GM18520 (cell line): ENCODE results near the gene TGM2.
"Not testable (repeated sequence)": the region's sequence is repeated elsewhere in the genome, so short reads cannot be mapped to it uniquely, and the experiment has no call there.

Experiments used
- ATAC-seq: cut with Tn5 transposase; IDR thresholded peaks from one replicate; pipeline ENCODE4 v1.9.1; 2021; ENCODE audit not compliant: unreplicated experiment

Gene TGM2

DNA sequence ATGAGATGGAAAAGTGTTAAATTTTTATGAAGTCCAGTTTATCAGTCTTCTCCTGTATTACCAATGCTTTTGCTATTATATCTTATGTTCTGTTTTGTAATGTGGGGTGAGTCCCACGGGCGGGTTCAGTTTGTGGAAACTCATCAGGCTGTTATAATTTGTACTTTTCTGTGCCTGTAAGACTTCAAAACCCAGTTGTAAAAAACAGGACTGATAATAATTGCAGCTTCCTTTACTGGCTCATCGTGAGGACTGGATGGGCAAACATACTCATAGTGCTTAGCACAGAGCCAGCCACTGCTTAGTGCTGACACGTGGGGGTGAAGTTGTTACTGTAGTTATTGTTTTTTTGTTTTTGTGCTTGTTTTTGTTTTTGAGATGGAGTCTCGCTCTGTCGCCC, 45.6 kb downstream of the TGM2 start:
- ATAC-seq = no peak

DNA sequence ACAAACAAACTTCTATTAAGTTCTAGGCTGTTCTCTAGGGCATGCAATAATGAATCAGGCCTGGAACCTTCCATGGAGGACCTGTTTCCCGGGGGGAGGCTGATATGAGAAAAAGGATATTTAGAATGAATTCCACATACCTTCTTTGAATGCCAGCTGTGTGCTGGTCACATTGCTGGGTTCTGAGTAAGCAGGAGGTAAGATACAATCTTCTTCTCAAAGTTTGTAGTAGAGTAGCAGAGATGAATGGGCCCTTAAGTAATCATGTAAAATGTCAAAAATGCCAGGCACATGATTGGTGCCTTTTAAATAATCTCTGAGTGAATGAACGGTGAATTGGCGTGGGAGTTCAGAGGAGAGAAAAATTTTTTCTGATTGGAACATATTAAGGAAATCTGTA, 47.4 kb downstream of the TGM2 start:
- ATAC-seq = no peak

DNA sequence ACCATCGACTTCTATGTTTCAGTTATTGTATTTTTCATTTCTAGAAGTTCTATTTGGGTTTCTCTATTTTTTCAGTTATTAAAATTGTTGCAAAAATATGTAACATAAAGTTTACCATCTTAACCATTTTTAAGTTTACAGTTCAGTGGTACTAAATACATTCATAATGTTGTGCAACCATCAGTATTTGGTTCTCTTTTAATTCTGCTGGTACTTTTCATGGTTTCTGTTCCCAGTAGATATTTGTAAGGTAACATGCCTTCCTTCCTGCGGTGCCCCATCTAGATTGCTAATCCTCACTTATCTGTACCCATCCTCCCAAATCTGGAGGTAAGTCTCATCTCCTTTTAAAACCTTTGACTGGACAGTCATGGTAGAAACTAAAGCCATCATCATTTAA, 47.9 kb downstream of the TGM2 start:
- no peak for ATAC-seq

DNA sequence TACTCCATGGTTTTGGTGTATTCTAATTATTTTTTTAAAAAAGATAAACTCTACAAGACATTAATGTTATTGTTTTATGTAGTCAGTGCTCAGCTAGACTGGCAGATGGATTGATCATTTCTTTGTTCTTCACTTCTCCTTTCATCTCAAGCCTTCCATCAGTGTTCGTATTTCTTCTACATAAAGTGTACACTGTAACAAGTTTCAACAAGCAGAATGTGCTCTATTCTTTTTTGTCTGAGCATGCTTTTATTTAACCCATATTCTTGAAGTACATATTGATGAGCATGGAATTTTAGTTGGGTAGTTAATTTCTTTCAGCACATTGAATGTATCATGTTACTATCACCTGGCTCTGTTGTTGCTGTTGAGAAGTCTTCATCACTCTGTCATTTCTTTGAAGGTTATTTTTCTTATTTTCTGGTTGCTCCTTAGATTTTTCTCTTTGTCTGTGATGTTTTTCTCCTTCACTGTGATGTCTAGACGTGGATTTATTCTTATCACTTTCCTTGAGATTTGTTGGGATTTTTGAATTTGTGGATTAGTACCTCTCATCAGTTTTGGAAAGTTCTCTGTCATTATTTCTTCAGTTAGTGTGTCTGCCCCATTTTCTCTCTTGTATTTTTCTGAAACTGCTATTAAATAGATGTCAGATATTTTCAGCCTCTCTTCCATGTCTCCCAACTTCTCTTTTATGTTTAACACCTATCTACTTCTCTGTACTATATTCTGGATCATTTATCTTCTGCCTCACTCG, 48.5 kb downstream of the TGM2 start:
- ATAC-seq = no peak

DNA sequence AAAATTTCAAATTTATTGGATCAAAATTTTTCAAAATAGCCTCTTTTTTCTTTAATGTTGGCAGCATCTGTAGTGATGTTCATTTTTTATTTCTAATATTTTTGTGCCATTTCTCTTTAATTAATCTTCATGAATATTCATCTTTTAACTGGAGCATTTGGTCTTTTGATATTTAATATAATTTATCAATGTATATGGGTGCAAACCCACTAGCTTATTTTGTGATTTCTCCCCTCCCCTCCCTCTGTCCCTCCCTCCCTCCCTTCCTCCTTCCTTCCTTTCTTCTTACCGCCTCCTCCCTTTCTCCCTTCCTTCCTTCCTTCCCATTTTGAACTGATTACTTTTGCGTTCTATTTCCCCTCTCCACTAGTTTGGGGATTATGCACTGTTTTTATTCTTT, 49.2 kb downstream of the TGM2 start:
- no peak for ATAC-seq

DNA sequence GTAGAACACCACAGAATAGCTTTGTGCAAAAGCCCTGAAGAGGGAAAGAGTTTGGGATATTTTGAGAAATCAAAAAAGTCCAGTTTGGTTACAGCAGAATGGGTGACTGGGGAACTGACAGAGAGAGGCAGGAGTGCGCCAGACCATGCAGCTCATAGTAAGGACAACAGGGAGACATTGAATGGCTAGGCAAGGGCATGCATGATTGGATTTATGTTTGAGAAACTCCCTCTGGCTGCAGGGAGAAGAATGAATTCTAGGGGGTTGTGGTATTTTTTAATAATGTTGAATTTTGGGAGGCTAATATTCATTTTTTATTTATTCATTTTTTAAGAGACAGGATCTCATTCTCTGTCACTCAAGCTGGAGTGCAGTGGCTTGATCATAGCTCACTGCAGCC, 49.9 kb downstream of the TGM2 start:
- ATAC-seq = no peak

DNA sequence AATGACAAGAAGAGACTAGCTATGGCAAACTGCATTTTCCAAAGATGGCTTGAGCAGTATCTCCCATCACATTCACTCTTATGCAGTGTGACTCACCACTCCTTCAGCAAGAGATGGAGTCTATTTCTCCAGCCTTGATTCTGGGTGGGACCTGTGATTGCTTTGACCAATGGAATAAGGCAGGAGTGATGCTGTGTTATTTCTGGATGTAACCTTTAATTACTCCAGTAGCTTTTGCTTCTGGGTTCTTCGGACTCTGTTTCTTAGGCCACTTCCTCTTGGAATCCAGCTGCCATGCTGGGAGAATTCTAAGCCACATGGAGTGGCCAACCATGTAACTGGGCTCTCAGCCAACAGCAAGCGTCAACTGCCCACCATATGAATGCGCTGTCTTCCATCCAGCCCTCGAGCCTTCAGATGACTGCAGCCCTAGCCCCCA, 50.7 kb downstream of the TGM2 start:
- ATAC-seq = no peak

DNA sequence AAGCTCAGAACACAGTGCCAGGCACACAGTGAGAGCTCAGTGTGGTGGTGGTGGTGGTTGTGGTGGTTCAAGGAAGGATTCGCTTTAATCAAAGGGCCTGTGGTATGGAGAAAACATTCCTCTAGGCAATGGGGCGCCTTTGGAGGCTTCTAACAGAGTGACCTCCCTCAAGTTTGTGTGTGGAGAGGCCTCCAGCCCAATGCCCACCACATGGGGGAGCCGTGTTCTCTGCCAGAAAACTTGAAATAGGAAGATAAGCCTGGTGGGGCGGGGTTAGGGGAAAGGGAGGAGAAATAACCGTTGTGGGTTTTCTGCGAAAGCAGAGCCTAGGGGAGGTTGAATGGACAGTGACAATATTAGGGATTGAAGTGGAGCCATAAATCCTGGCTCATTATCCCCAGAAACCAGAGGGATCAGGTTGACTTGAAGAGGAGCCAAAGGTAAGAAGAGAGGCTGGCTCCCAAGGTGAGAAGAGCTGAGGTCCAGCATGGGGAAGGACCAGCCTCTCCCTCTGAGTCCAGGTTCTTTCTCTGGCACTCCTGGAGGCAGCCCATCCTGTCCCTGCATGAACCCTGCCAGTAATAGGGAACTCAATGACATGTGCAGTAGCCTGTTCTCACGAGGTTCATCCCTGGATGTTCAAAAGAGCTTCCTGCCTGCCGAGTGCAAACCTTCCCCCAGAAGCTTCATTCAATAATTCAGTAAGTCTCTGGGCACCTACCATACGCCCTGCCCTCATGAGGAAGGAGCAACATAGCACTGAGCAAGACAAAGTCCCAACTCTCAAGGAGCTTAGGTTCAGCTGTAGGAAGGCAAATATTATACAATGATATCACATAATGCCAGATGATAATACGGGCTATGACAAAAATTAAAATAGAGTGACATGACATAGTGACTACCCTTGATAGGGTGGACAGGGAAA, 51.4 kb downstream of the TGM2 start:
- ATAC-seq = no peak

DNA sequence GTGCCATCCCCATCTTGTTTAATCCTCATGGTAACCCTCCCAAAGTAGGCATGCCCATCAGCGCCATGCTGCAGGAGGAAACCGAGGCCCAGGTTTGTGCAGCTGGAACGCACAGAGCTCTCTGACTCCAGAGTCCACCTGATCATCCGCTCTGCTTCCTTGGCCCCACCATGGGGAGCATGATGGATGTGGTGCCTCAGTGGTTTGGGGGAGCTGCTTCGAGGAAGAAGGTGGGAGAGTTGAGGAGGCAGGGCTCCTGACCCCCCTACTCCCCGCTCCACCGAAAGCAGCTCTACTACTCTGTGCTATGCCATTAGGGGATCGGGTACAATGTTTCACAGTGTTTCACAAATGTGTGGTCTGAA, 52.2 kb downstream of the TGM2 start:
- ATAC-seq = no peak

DNA sequence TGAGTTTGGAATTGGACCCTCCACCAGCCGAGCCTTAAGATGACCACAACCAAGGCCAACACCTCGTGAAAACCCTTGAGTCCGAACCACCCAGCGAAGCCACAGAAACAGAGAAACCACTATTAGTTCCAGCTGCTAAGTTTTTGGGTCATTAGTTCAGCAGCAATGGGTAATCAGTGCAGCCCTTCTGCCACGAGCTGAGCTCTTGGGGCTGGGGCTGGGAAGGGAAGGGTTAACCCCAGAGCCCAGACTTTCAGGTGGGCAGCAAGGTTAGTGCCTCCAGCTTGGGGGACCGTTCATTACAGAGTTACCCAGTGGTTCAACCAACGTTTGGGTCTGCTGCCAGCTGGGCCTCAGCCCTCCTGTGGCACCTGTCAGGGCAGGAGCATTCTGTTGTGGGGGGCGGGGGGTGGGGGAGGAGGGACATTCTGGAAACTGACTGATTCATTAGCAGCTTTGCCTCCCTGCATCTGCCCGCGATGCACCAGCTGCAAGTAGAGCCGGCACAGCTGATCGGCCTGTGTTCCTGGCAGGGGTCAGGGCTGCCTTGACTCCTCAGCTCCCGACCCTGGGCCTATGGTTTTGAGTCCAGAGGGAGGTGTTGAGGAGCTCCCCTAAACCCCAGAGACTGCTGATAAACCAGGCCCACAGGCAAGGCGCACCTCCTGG, 52.7 kb downstream of the TGM2 start:
- ATAC-seq = no peak

DNA sequence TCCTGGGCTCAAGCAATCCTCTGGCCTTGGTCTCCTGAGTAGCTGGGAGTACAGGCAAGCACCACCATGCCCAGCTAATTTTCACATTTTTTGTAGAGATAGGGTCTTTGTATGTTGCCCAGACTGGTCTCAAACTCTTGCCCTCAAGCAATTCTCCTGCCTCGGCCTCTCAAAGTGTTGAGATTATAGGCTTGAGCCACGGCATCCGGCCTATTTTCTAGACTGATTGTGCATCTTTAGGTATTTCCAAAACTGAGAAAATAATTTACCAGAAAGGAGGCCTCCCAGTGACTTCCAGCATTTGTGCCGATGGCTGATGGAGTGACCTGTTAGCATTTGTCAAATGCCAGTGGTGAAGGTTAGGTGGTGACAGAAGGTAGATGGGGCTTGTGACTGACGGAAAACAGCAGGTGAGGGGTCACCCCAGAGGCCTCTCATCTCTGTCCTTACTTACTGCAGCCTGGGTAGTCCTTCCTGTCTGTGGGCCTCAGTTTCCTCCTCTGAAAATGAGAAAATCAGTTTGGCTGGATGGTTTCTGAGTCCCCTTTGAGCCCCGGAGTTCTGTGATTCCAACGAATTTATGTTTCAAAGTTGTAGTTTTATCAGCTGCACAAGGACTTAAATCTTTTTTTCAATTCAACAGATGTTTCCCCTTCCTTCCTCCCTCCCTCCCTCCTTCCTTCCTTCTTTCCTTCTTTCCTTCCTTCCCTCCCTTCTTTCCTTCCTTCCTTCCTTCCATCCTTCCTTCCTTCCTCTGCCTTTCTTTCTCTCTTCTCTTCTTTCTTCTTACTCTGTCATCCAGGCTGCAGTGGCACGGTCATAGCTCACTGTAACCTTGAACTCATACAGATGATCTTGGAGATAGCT, 53.5 kb downstream of the TGM2 start:
- no peak for ATAC-seq

DNA sequence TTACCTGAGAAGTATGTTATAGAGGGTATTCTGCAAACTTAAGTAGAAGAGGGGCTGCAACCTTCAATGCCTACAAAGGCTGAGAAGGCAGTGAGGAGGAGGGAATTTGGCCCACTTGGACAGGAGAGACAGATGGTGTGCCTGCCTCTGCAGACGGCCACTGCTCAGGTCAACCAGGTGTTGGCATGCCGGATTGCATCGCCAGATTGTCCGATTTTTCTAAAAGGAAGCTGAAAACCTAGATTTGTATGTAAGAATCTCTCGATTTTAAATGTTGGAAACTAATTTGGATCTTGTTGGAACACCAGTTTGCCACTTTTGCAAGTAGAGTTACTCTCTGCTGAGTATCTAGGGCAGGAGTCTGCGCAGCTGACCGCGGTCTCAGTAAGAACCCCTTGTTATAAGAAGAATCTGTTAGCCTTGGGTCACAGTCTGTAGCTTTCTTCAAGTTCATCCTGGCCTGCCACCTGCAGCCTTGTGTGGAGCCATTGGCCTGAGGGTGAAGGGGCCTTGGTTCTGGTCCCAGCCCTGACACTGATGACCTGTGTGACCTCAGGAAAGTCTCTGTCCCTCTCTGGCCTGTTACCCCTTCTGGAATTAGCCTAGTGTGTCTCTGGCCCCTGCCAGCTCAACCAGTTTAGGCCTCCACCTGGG, 54.4 kb downstream of the TGM2 start:
- ATAC-seq = no peak

DNA sequence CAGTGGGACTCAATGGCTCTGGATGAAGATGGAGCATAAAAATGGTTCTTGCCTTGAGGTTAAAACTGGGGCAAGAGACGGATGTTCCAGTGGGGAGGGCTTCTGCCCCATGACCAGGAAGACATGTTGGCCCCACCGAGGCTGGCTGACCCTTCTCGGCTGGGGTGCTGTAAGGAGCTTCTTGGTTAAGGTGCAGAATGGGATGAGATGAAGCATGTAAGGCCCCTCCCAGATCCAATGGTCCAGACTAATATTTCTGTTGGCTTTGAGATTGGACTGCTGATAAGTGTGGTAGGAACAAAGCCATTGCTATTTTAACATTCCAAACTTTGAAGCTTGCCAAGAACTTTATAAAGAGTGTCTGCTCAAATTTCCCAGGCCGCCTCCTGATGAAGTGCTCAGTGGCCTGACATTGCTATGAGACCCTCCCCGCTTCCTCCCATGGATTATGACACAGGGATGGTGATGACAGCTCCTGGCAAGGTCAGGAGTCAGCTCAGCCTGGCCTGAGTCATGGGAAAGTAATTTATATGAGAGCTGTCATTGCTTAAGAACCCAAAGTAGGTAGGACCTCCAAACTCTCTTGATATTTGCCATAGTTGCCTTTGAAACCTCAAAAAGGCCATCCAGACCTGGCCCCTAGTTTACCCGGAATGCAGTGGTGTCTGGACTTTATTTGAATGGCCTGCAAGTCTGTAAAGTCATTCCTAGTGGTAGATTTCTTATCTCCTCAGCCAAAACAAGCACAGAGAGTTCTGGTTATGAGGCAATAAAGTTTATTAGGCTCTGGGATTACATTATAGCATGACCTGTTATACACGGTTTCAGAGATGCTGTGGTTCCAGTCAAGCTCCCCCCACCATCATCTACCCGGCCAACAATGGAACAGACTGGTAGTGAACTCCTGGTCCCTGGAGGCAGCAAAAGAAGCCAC, 55.2 kb downstream of the TGM2 start:
- ATAC-seq = no peak

DNA sequence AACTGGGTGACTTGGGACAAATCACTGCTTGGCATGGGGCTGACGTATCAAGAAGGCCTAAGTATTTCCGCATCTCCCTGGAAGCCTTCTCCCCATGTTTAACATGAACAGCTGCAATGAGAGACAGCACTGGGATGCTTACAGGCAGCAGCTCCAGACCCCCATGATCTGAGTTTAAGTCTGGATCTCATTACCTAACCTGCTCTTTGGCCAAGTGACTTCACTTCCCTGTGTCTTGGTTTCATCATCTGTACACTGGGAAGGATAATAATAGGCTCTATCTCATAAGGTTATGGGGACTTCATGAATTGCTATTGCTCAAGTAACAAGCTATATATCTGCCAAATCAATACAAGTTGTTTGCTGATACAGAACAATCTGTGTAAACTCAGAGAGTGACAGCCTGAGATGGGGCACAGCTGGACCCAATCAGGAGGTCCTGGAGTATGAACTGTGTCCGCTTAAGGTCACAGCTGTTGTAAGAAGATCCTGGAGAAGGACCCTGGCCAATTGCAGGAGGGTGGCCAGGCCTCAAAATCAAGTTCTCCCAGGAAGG, 56.0 kb downstream of the TGM2 start:
- ATAC-seq = no peak

DNA sequence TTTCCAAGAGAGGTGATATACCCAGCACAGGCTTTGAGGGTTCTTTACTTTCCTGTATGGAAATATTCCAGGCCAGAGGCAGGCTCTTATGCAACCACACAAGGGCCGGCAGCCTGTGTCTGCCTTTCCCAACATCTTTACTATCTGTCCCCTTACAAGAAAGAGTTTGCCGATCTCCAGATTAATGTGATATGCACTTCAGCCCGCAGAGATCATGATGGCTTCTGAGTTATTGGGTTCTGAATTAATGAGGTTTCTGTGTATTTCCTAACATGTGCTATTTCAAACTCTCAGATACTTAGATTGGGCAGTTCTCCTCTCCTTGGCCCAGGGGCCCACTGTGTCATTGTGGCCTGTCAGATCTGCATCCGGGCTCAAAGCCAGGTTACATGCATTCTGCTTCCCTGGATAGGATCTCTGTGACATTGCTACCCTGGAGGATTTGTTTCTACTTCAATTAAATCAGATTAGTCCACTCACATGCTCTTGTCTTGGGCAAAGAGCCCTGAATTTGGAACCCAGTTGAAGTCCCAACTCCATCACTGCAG, 56.6 kb downstream of the TGM2 start:
- no peak for ATAC-seq

DNA sequence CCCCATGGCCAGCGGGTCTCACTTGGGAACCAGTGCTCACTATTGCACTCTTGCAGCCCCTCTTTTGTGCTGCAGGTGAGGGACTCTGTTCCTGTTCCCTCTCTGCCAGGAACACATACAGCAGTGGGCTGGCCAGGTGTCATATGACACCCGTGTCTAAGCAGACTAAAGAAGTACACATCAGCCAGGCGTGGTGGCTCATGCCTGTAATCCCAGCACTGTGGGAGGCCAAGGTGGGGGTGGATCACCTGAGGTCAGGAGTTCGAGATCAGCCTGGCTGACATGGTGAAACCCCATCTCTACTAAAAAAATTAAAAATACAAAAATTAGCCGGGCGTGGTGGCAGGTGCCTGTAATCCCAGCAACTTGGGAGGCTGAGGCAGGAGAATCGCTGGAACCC, 57.2 kb downstream of the TGM2 start:
- not testable (repeated sequence) for ATAC-seq

DNA sequence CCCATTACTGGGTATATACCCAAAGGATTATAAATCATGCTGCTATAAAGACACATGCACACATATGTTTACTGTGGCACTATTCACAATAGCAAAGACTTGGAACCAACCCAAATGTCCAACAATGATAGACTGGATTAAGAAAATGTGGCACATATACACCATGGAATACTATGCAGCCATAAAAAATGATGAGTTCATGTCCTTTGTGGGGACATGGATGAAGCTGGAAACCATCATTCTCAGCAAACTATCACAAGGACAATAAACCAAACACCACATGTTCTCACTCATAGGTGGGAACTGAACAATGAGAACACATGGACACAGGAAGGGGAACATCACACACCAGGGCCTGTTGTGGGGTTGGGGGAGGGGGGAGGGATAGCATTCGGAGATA, 57.7 kb downstream of the TGM2 start:
- ATAC-seq = not testable (repeated sequence)

DNA sequence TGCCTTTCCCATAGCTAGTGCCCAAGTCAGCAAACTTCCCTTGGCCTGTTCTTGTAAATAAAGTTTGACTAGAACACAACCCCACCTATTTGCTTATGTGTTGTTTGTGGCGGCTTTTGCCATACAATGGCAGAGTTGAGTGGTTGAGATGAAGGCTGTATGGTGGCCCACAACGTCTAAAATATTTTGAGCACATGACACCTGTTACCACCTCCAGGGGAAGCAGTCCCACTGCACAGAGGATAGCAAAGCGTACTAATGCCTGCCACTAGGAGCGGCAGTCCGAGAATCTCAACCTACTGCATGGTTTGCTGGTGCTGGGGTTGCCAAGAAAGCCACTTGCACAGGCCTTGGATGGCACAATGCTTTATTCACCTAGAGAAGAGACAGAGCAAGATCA, 58.6 kb downstream of the TGM2 start:
- ATAC-seq = no peak

DNA sequence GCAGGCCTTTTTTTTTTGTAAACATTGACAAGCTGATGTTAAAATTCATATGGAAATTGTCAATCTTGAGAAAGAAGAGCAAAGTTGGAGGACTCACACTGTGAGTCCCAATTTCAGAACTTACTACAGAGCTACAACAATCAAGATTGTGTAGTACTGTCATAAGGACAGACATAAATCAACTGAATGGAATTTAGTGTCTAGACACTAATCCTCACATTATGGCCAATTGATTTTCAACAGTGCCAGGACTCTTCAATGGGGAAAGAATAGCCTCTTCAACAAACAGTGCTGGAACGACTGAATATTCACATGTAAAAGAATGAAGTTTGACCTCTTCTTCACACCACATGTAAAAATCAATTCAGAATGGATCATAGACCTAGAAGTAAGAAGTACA, 60.8 kb downstream of the TGM2 start:
- ATAC-seq = no peak
